VCaP (cell line): ENCODE data around the gene RUFY3.

ENCODE experiments used
- H3K27ac ChIP-seq: fragments of 450-650 bp; 2 replicates; pipeline ENCODE4 v1.5.1; 2017
- CTCF ChIP-seq: fragments of 450-650 bp; conservative IDR thresholded peaks from 2 replicates; pipeline ENCODE4 v1.5.1; 2017; ENCODE audit warnings: mild to moderate bottlenecking, moderate library complexity

The RUFY3 gene

GRCh38 chr4:70778888-70779422 lies 57.2 kb downstream of the RUFY3 start:
- TF ChIP-seq CTCF = no peak
- H3K27ac ChIP-seq = peak overlapping the region; percentile 41

GRCh38 chr4:70783096-70783495 lies 61.3 kb downstream of the RUFY3 start:
- no peak overlapping the region for H3K27ac ChIP-seq
- TF ChIP-seq CTCF = no peak

- no peak overlapping the region for H3K27ac ChIP-seq
- no peak for TF ChIP-seq CTCF
Measured at GRCh38 chr4:70787496-70787895, 65.7 kb downstream of the RUFY3 start.

GRCh38 chr4:70788733-70789132 lies 67.0 kb downstream of the RUFY3 start:
- H3K27ac ChIP-seq = no peak overlapping the region
- TF ChIP-seq CTCF = no peak

- TF ChIP-seq CTCF = no peak
- no peak overlapping the region for H3K27ac ChIP-seq
Measured at GRCh38 chr4:70793626-70794025, 71.9 kb downstream of the RUFY3 start.

- TF ChIP-seq CTCF = no peak
- no peak overlapping the region for H3K27ac ChIP-seq
Measured at GRCh38 chr4:70801265-70801809, 79.6 kb downstream of the RUFY3 start.

- no peak for TF ChIP-seq CTCF
- peak overlapping the region; percentile 9; the same call in 1 of the 2 replicates for H3K27ac ChIP-seq
Measured at GRCh38 chr4:70802928-70803580, 81.3 kb downstream of the RUFY3 start.
